ENCODE data around the gene BCL10. TPM values are rescaled to one million over a fixed set of nuclear protein-coding genes. Genes with fewer than 3 reads are reported as not detected.

Gene BCL10
- polyA plus RNA-seq, 1 donor from 2014 or later, result 17.3 TPM

DNA sequence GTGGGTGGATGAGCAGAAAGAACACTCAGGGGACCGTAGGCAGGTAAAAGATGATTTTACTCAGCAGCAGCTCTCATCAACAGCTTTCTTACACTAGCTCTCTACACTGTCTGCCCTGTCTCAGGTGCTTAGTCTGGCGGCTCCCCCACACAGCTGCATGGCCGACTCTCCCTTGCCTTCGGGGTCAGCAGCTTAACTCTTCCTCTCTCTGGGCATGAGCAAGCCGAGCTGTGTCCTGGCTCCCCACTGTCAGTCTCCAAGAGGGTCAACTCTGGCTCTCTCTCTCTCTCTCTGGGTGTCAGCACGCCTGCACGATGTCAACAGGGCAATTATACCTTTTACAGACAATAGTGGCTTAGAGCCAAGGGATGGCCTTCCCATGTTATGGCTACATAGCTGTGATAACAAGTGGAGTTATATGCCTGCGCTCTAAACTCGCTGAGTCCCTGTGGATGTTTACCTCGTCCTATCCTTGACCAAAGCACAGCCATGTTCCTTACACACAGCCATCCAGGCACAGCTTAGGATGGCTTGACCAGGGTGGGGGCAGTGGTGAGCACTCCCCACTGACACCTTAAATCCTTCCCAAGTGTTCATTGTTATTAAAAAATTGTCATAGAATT, 3.1 kb upstream of the BCL10 start:
- H3K4me2 ChIP-seq (ENCODE audit: low read length), result no peak overlapping the region
- TF ChIP-seq RAD21 (conservative IDR thresholded peaks at IDR 0.05) (no peak), MXI1 (conservative IDR thresholded peaks at IDR 0.05; ENCODE audit: poor library complexity, severe bottlenecking) (no peak), POLR2AphosphoS5 (IDR thresholded peaks at IDR 0.05) (no peak), EZH2 (IDR thresholded peaks at IDR 0.05; ENCODE audit: borderline replicate concordance, insufficient read depth, low read length, poor library complexity, severe bottlenecking) (no peak), TAF1 (IDR thresholded peaks at IDR 0.05; ENCODE audit: low read depth) (no peak), SMC3 (conservative IDR thresholded peaks at IDR 0.05; ENCODE audit: poor library complexity) (no peak), EP300 (conservative IDR thresholded peaks at IDR 0.05; ENCODE audit: poor library complexity, severe bottlenecking) (no peak)
- TF ChIP-seq, protein P1, sequence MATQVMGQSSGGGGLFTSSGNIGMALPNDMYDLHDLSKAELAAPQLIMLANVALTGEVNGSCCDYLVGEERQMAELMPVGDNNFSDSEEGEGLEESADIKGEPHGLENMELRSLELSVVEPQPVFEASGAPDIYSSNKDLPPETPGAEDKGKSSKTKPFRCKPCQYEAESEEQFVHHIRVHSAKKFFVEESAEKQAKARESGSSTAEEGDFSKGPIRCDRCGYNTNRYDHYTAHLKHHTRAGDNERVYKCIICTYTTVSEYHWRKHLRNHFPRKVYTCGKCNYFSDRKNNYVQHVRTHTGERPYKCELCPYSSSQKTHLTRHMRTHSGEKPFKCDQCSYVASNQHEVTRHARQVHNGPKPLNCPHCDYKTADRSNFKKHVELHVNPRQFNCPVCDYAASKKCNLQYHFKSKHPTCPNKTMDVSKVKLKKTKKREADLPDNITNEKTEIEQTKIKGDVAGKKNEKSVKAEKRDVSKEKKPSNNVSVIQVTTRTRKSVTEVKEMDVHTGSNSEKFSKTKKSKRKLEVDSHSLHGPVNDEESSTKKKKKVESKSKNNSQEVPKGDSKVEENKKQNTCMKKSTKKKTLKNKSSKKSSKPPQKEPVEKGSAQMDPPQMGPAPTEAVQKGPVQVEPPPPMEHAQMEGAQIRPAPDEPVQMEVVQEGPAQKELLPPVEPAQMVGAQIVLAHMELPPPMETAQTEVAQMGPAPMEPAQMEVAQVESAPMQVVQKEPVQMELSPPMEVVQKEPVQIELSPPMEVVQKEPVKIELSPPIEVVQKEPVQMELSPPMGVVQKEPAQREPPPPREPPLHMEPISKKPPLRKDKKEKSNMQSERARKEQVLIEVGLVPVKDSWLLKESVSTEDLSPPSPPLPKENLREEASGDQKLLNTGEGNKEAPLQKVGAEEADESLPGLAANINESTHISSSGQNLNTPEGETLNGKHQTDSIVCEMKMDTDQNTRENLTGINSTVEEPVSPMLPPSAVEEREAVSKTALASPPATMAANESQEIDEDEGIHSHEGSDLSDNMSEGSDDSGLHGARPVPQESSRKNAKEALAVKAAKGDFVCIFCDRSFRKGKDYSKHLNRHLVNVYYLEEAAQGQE (IDR thresholded peaks at IDR 0.05; ENCODE audit: borderline replicate concordance), result no peak
- TF ChIP-seq, protein P2, sequence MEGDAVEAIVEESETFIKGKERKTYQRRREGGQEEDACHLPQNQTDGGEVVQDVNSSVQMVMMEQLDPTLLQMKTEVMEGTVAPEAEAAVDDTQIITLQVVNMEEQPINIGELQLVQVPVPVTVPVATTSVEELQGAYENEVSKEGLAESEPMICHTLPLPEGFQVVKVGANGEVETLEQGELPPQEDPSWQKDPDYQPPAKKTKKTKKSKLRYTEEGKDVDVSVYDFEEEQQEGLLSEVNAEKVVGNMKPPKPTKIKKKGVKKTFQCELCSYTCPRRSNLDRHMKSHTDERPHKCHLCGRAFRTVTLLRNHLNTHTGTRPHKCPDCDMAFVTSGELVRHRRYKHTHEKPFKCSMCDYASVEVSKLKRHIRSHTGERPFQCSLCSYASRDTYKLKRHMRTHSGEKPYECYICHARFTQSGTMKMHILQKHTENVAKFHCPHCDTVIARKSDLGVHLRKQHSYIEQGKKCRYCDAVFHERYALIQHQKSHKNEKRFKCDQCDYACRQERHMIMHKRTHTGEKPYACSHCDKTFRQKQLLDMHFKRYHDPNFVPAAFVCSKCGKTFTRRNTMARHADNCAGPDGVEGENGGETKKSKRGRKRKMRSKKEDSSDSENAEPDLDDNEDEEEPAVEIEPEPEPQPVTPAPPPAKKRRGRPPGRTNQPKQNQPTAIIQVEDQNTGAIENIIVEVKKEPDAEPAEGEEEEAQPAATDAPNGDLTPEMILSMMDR (IDR thresholded peaks at IDR 0.05; ENCODE audit: poor library complexity, severe bottlenecking), result no peak
- no peak overlapping the region for H2AFZ ChIP-seq (ENCODE audit: low read depth, low read length)
- no peaks in the 10 kb centered on the region for H3F3A ChIP-seq (ENCODE audit: insufficient read depth, low read length, poor library complexity, severe bottlenecking)
- H3K36me3 ChIP-seq (ENCODE audit: insufficient read depth, low read length), result no peaks in the 10 kb centered on the region
- no peaks in the 10 kb centered on the region for H3K9me3 ChIP-seq (ENCODE audit: low read length)
- no peak overlapping the region for H3K9ac ChIP-seq (ENCODE audit: low read length)
- no peaks in the 10 kb centered on the region for H3K9me2 ChIP-seq (ENCODE audit: insufficient read depth, low read length)
- H3K79me2 ChIP-seq (replicated peaks; ENCODE audit: insufficient read depth, low read length), result peaks cover 12% of the 10 kb centered on the region
- H3K4me3 ChIP-seq (ENCODE audit: low read length), result no peak overlapping the region
- no peaks in the 10 kb centered on the region for H4K20me1 ChIP-seq (ENCODE audit: insufficient read depth)
- no peak overlapping the region for H3K27ac ChIP-seq (ENCODE audit: low read length)
- no peaks in the 10 kb centered on the region for H3K27me3 ChIP-seq (ENCODE audit: insufficient read depth, low read depth, low read length)

DNA sequence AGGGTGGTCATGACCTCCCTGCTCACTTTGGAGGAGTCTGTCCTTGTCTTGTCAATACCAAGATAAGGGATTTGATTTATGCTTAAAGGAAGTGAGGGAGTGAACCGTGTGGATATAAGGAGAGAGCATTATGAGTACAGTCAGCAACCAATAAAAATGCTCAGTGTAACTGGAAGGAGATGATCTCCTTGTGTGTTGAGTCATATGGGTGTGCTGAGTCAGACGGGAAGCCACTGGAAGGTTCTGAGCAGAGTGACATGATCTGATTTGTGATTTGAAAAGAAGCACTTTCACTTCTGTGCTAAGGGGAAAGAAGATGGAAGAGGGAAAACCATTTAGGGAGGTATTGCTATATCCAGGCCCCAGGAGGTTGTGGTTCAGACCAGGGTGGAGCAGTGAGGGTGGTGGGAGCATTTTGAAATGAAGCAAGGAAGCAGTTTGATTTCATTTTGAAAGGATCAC, 2.5 kb upstream of the BCL10 start:
- no peak overlapping the region for H3K27ac ChIP-seq (ENCODE audit: low read length)
- H2AFZ ChIP-seq (ENCODE audit: low read depth, low read length), result no peak overlapping the region
- no peaks in the 10 kb centered on the region for H3K36me3 ChIP-seq (ENCODE audit: insufficient read depth, low read length)
- no peak overlapping the region for H3K4me2 ChIP-seq (ENCODE audit: low read length)
- TF ChIP-seq MXI1 (conservative IDR thresholded peaks at IDR 0.05; ENCODE audit: poor library complexity, severe bottlenecking) (no peak), EP300 (conservative IDR thresholded peaks at IDR 0.05; ENCODE audit: poor library complexity, severe bottlenecking) (no peak), TAF1 (IDR thresholded peaks at IDR 0.05; ENCODE audit: low read depth) (no peak), POLR2AphosphoS5 (IDR thresholded peaks at IDR 0.05) (no peak), SMC3 (conservative IDR thresholded peaks at IDR 0.05; ENCODE audit: poor library complexity) (no peak), EZH2 (IDR thresholded peaks at IDR 0.05; ENCODE audit: borderline replicate concordance, insufficient read depth, low read length, poor library complexity, severe bottlenecking) (no peak), RAD21 (conservative IDR thresholded peaks at IDR 0.05) (no peak)
- TF ChIP-seq, protein P1 (IDR thresholded peaks at IDR 0.05; ENCODE audit: borderline replicate concordance), result no peak
- TF ChIP-seq, protein P2 (IDR thresholded peaks at IDR 0.05; ENCODE audit: poor library complexity, severe bottlenecking), result no peak
- H3K9me3 ChIP-seq (ENCODE audit: low read length), result no peaks in the 10 kb centered on the region
- H3K27me3 ChIP-seq (ENCODE audit: insufficient read depth, low read depth, low read length), result no peaks in the 10 kb centered on the region
- H3F3A ChIP-seq (ENCODE audit: insufficient read depth, low read length, poor library complexity, severe bottlenecking), result no peaks in the 10 kb centered on the region
- H3K9ac ChIP-seq (ENCODE audit: low read length), result no peak overlapping the region
- no peaks in the 10 kb centered on the region for H4K20me1 ChIP-seq (ENCODE audit: insufficient read depth)
- H3K79me2 ChIP-seq (replicated peaks; ENCODE audit: insufficient read depth, low read length), result peaks cover 19% of the 10 kb centered on the region
- H3K9me2 ChIP-seq (ENCODE audit: insufficient read depth, low read length), result no peaks in the 10 kb centered on the region
- H3K4me3 ChIP-seq (ENCODE audit: low read length), result no peak overlapping the region
